Measurements from ENCODE around the gene DOCK1. TPM values are rescaled to one million over a fixed set of nuclear protein-coding genes. Genes with fewer than 3 reads are reported as not detected.
"Not testable (repeated sequence)": the region's sequence is repeated elsewhere in the genome, so short reads cannot be mapped to it uniquely, and the experiment has no call there.

The DOCK1 gene
- total RNA-seq, 4 donors from 2014 or later = 60.6 to 136 (median 92.7) TPM

- H3K4me1 ChIP-seq = peaks cover 18% of the 10 kb centered on the region
These were observed 31.8 kb downstream of the DOCK1 start for GRCh38 chr10:126937026-126937425.

GRCh38 chr10:126938121-126938520 lies 32.9 kb downstream of the DOCK1 start:
- not testable (repeated sequence) for H3K36me3 ChIP-seq, H3K27ac ChIP-seq, H3K4me3 ChIP-seq, H3K27me3 ChIP-seq, H3K9me3 ChIP-seq
- 95% methylated on average over 9 of the region's 9 CpGs for WGBS
- peaks cover 12% of the 10 kb centered on the region for H3K4me1 ChIP-seq
- DNase-seq (ENCODE audit: low spot score in 2 of 2) = peak in 1 of 2 donors; percentile 37

More at GRCh38 chr10:126937026-126937425, 31.8 kb downstream of the DOCK1 start:
- H3K9me3 ChIP-seq = no peaks in the 10 kb centered on the region
- no peak overlapping the region for H3K4me3 ChIP-seq
- H3K27ac ChIP-seq = no peak overlapping the region
- 79% methylated on average over 3 of the region's 3 CpGs for WGBS
- no peaks in the 10 kb centered on the region for H3K27me3 ChIP-seq
- no peak for DNase-seq (ENCODE audit: low spot score in 2 of 2)
- TF ChIP-seq POLR2A (IDR thresholded peaks at IDR 0.05) (no peak), POLR2AphosphoS5 (IDR thresholded peaks at IDR 0.05) (no peak), CTCF (IDR thresholded peaks at IDR 0.05) (no peak), EP300 (IDR thresholded peaks at IDR 0.05) (no peak)
- H3K36me3 ChIP-seq = no peaks in the 10 kb centered on the region

GRCh38 chr10:126939706-126940105 lies 34.5 kb downstream of the DOCK1 start:
- Histone ChIP-seq H3K27me3 (no peaks in the 10 kb centered on the region), H3K27ac (no peak overlapping the region), H3K9me3 (no peaks in the 10 kb centered on the region), H3K36me3 (no peaks in the 10 kb centered on the region), H3K4me3 (no peak overlapping the region), H3K4me1 (peaks cover 8% of the 10 kb centered on the region)
- peak in 1 of 2 donors; percentile 12 for DNase-seq (ENCODE audit: low spot score in 2 of 2)
- TF ChIP-seq EP300 (IDR thresholded peaks at IDR 0.05) (no peak), POLR2A (IDR thresholded peaks at IDR 0.05) (no peak), POLR2AphosphoS5 (IDR thresholded peaks at IDR 0.05) (no peak), CTCF (IDR thresholded peaks at IDR 0.05) (no peak)
- WGBS = 97% methylated on average over 6 of the region's 6 CpGs

- DNase-seq (ENCODE audit: low spot score in 2 of 2) = no peak
- WGBS = 71% methylated on average over 6 of the region's 6 CpGs
- Histone ChIP-seq H3K4me3 (no peak overlapping the region), H3K4me1 (no peaks in the 10 kb centered on the region), H3K27me3 (no peaks in the 10 kb centered on the region), H3K27ac (no peak overlapping the region), H3K36me3 (no peaks in the 10 kb centered on the region), H3K9me3 (no peaks in the 10 kb centered on the region)
- TF ChIP-seq POLR2A (IDR thresholded peaks at IDR 0.05) (no peak), POLR2AphosphoS5 (IDR thresholded peaks at IDR 0.05) (no peak), CTCF (IDR thresholded peaks at IDR 0.05) (no peak), EP300 (IDR thresholded peaks at IDR 0.05) (no peak)
These were observed 35.6 kb downstream of the DOCK1 start for GRCh38 chr10:126940670-126941310.

GRCh38 chr10:126944191-126944590 lies 39.0 kb downstream of the DOCK1 start:
- no peaks in the 10 kb centered on the region for H3K27me3 ChIP-seq
- no peaks in the 10 kb centered on the region for H3K9me3 ChIP-seq
- H3K4me3 ChIP-seq = no peak overlapping the region
- WGBS = 89% methylated on average over 11 of the region's 11 CpGs
- no peak overlapping the region for H3K27ac ChIP-seq
- DNase-seq (ENCODE audit: low spot score in 2 of 2) = peak in 1 of 2 donors; percentile 24
- H3K4me1 ChIP-seq = no peaks in the 10 kb centered on the region
- TF ChIP-seq CTCF (IDR thresholded peaks at IDR 0.05) = no peak
- TF ChIP-seq POLR2AphosphoS5 (IDR thresholded peaks at IDR 0.05) = no peak
- H3K36me3 ChIP-seq = no peaks in the 10 kb centered on the region
